Femur (tissue), 1 donor: ENCODE data around the gene PPM1E.

Experiments
- DNase-seq: peaks from one replicate; pipeline ENCODE4 v3.0.0-alpha.2; 2017

Gene PPM1E

DNA sequence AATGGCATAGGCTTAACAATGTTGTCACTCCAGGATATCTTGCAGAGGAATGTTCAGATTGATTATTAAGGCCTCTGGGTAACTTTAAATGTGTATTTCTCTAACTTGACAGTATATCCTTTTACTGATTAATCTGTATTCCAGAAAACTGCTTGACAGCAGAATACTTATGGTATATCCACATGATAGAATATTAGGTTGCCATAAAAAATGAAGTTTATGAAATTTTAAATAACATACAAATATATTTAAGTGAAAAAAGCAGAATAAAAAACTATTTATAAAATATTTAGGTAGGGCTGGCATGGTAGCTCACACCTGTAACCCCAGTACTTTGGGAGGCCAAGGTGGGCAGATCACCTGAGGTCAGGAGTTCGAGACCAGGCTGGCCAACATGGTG lies 244.4 kb downstream of the PPM1E start:
- DNase-seq, result no peak

DNA sequence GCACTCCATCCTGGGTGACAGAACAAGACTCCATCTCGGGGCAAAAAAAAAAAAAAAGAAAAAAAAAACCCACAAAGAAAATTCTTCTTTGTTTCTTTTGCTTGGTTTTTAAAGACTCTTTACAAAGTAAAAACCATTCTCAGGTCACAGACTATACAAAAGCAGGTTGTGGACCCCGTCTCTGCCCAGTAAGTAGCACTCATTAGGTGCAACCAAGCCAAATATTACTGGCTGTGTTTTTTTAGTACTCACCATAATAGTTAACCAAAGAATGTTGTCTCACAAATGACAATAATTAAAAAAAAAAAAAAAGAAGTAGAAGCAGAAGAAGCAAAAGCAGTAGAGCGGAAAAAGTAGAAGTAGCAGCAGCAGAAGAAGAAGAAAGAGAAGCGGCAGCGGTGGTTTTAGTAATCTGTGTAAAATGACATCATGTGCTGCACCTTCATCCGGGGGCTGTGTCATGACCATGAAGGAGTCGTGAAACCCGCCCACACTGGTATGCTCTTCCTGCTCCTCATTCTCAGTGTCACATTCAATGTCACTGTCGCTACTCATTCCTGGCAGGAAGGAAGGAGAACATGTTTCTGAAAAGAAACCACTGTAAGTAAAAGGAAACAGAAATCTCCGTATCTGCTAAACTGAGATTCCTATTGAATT lies 245.6 kb downstream of the PPM1E start:
- peak; percentile 36 for DNase-seq

DNA sequence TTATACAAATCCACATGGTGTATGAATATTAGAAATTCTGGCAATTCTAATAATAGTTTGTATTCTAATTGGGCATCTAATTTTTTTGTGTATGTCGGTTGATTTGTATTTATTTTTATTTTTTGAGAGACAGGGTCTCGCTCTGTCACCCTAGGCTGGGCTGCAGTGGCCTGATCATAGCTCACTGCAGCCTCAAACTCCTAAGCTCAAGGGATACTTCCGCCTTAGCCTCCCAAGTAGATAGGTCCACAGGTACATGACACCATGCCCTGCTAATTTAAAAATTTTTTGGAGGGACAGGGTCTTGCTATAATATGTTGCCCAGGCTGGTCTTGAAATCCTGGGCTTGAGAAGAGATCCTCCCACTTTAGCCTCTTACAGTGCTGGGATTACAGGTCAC lies 246.5 kb downstream of the PPM1E start:
- no peak for DNase-seq

DNA sequence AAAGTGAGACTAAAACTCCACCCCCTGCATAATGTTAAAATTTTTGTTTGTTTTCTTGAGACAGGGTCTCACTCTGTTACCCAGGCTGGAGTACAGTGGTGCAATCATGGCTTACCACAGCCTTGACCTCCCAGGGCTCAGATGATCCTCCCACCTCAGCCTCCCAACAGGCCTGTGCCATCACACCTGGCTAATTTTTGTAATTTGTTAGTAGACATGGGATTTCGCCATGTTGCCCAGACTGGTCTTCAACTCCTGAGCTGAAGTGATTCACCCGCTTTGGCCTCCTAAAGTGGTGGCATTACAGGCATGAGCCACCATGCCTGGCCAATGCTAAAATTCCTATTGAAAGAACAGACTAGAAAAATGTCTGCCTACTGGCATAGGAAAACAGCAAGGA lies 247.2 kb downstream of the PPM1E start:
- DNase-seq, result no peak

DNA sequence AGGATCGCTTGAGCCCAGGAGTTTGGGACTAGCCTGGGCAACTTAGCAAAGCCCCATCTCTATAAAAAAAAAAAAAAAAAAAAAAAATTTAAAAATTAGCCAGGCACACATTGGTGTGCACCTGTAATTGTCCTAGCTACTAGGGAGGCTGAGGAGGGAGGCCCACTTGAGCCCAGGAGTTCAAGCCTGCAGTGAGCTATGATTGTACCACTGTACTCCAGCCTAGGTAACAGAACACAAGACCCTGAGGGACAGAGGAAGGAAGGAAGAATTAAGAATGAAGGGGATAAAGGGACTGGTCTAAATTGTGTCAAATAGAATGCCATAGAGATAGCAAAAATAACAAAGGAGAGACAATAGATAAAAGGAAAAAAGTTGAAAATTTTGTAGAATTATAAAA lies 248.2 kb downstream of the PPM1E start:
- no peak for DNase-seq

DNA sequence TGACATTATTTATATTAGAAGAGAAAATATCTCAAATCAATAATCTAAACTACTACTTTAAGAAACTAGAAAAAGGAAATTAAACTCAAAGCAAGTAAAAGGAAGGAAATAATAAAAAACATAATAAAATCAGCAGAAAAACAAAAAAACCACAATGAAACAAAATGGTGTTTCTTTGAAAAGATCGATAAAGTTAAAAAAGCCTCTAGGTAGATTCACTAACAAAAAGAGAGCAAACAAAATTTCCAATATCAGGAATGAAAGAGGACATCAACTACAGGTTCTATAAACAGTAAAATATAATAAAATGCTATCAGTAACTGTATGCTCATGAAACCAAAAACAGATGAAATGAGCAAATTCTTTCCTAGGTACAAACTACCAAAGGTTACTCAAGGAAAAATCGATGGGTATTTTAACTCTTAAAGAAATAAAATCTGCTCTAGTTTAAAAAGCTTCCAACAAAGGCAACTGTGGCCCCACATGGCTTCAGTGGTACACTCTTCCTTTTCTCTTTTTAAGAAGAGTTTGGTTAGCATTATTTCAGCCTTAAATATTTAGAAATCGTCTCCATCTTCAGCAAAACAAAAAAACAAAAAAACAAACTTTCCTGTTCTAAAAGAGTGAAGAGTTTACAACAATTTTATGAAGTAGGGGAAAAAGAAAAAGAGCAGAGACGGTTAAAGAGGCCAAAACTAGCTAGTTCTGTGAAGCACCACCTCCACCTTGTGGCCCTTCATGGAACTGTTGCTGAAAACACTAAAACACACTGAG lies 248.9 kb downstream of the PPM1E start:
- DNase-seq, result peak; percentile 65

DNA sequence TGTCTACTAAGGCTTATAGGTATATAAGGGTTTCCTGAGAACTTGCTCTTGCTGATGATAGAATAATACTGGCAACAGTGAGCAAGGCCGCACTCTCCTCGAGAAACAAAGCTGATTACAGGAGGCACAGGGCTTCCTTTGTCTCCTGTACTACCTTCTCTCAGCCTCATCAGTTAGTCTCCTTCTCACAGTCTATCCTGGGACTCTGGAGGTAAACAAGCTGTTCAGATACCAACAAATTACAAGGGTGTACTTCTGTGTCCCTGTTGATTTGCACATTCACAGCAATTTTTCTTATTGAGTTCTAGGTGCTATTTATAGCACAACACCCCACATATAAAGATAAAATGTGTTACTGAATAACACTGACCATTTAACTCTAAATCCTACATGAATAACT lies 252.3 kb downstream of the PPM1E start:
- no peak for DNase-seq

DNA sequence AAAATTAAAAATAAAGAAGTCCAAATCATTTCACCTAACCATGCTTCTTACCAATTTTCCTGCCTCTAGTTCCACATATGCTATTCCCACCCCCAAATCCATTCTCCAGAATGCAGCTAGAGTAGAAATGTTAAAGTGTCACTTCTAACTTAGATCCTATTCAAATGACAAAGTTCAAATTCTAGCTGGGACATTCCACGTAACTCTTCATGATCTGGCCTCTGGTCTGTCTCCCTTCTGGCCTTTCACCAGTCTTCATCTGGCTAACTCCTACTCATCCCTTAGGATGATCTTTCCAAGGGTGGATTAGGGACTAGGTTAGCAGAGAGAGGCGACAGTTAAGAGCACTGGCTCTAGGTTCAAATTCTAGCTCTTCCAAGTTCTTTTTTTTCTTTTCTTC lies 253.1 kb downstream of the PPM1E start:
- no peak for DNase-seq

DNA sequence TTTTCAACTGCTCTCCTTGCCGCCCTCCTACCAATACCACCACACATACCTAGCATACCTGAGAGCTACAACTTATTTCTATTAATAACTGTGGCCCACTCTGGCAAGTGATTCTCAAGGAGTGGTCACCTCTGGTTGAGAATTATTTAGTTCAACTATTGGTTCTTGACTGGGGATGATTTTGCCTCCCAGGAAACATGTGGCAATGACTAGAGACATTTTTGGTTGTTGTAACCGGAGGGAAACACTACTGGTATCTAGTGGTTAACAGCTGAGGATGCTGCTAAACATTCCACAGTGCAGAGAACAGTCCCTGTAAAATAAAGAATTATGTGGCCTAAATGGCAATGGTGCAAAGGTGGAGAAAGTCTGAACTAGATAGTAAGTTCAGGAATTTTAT lies 254.4 kb downstream of the PPM1E start:
- DNase-seq, result no peak

DNA sequence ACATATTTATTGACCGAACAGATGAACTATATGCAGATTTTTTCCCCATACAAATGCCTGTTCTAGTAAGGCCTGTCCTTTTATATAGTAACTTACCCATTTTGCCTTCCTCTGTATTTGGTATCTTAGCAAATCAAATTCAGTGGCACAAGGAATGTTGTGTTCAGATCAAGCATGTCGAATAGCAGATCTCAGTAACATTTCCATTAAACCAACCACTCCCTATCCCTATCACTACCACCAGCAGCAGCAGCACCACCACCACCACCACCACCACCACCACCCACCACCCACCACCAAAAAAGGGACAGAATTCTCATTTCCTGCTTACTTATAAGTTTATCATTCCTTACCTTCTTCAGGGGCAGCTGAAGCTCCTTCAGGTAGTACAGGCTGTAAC lies 256.3 kb downstream of the PPM1E start:
- DNase-seq, result no peak

DNA sequence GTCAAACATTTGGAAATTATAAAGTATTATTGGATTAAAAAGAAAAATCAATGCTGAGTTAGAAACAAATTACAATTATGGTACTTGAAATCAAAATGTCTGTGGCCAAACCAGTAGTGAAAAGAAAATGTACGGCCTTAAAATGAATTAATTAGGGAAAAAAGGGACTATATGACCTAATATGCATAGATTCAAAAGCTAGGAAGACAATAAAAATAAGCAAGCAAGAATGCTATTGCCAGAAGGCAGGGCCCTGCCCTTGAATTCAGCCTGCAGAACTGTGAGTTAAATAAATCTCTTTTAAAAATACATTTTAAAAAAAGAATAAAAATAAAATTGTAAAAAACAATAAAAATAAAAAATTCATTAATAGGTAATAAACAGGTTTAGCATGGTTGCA lies 262.4 kb downstream of the PPM1E start:
- DNase-seq, result no peak

DNA sequence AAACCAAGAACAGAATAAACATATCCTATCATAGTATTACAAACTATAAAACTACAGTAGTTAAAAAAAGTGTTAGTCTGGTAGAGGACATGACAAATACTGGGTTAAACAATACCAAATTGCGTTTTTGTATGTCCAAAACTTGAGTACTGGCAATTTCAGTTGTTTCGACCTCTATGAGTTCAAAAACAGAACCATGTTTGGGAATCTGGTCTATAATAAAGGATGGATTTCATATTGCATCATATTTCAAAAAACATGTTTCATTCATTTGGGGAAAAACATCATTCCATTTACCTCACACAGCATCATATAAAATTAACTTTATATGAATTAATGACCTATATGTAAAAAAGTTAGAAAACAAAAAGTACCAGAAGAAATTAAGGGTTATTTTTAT lies 269.3 kb downstream of the PPM1E start:
- no peak for DNase-seq

DNA sequence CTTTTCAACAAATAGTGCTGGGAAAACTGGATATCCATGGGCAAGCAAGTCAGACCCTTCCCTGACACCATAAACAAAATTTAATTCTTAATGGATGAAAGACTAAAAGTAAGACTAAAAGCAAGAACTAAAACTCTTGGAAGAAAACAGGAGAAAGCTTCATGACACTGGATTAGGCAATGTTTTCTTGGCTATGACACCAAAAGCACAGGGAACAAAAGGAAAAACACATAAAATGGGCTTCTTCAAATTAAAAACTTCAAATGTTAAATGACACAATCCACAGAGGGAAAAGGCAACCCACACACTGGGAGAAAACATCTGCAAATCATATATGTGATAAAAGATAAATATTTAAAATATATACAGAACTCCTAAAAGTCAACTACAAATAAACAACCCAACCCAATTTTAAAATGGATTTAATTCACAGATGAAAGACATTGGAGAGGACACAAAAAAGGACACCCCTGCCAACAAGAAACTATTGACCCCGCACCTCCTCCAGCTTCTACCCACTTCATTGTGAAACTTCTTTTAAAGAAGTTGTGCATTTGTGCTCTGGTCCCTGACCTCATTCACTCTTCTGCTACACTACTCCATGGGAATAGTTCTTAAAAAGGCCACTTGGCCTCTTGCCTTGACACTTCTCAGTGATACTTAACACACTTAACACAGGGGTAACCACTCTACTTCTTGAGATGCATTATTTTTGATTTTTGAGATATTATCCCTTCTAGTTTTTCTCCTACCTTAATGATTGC lies 270.7 kb downstream of the PPM1E start:
- no peak for DNase-seq

DNA sequence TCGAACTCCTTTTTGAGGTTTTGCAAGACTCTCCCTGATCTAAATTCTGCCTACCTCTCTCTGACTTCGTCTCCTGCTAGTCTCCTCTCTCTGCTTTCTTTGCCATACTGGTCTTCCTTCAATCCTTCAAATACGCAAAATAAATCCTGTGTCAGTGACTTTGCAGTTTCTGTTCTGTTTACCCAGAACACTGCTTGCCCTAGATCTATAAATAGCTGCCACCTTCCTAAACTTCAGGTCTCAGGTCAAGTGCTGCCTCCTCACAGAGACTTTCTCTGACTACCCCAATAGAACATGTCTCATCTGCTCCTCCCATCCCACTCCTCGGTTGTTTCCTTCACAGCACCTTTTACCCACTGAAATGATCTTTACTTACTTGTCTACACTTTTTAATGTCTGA lies 272.1 kb downstream of the PPM1E start:
- DNase-seq, result no peak

DNA sequence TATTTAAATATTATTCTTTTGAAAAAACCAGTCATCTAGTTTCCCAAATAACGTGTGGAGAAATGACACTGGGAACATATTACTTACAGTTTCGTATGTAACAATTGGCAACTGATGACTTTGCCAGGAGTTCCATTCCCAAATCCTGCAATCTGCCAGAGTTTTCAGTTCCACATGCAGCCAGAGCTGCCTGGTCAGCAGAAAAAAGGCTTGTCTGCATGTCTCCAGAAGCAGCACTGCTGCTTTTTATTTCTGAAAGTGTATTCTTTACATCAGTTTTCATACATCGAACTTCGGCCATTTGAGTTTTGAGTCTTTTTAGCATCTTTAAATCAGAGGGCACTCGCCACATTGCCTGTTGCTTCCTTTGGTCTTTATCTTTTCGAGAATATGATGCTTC lies 272.7 kb downstream of the PPM1E start:
- peak; percentile 26 for DNase-seq

DNA sequence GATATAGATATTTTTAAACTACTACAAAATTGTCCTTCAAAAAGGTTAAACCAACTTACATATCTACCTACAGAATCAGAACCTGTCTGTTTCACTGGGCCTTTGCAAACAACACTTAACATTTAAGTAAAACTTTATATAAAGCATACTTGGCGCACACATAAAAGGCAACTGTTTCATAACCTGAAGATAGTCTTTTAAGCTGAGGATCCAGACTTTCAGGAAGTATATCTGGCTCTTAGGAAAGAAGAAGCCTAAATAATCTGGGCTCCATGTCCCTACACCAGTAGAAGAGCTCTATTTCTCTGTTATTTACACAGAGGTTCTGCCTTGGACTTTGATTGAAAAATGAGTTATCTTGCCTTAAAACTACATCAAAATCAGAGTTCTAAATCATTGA lies 275.2 kb downstream of the PPM1E start:
- no peak for DNase-seq
